Measurements from ENCODE around the gene SLC16A2.

SLC16A2 gene

GRCh38 chrX:74545880-74546523 lies 124.7 kb downstream of the SLC16A2 start:
- no peak for FAIRE-seq

- FAIRE-seq, result no peak
These were observed 125.7 kb downstream of the SLC16A2 start for GRCh38 chrX:74546984-74547383.

GRCh38 chrX:74550295-74550802 lies 129.1 kb downstream of the SLC16A2 start:
- FAIRE-seq, result no peak

- no peak for FAIRE-seq
These were observed 130.6 kb downstream of the SLC16A2 start for GRCh38 chrX:74551934-74552333.

GRCh38 chrX:74557378-74557777 lies 136.1 kb downstream of the SLC16A2 start:
- no peak for FAIRE-seq

GRCh38 chrX:74578137-74578536 lies 156.8 kb downstream of the SLC16A2 start:
- no peak for FAIRE-seq

- FAIRE-seq, result no peak
These were observed 158.4 kb downstream of the SLC16A2 start for GRCh38 chrX:74579597-74580198.
